Psoas muscle (tissue), 8 donors: ENCODE measurements around the gene SH3BP1. TPM values are rescaled to one million over a fixed set of nuclear protein-coding genes. Genes with fewer than 3 reads are reported as not detected.

Experiments used
- ATAC-seq, 4 donors: fragments of 200-7000 bp; cut with Tn5 transposase; one replicate each; pipeline ENCODE4 v1.9.1; 2020; ENCODE audit warnings: moderate library complexity in 3 of 4, mild to moderate bottlenecking in 2 of 4
- DNase-seq, 2 donors: peaks; one replicate each; pipeline ENCODE4 v3.0.0-alpha.2; 2020
- H3K27ac ChIP-seq: fragments of 200-600 bp; one replicate; pipeline ENCODE4 v1.8.0; 2022
- H3K27me3 ChIP-seq, 3 donors: fragments of 200-600 bp in 1 of 3; one replicate each; pipeline versions ENCODE4 v1.6.1 to v1.8.0; 2013 to 2022; ENCODE audit warnings: low read length in 2 of 3, mild to moderate bottlenecking in 2 of 3, moderate library complexity in 1 of 3; ENCODE audit not compliant: insufficient read depth in 3 of 3
- H3K36me3 ChIP-seq, 2 donors: fragments of 200-600 bp in 1 of 2; one replicate each; pipeline versions ENCODE4 v1.6.1 to v1.8.0; 2013 to 2022; ENCODE audit warnings: low read depth in 1 of 2, mild to moderate bottlenecking in 1 of 2, moderate library complexity in 1 of 2; ENCODE audit not compliant: insufficient read depth in 1 of 2
- H3K4me1 ChIP-seq: fragments of 200-600 bp; one replicate; pipeline ENCODE4 v1.8.0; 2022
- H3K4me3 ChIP-seq: fragments of 200-600 bp; one replicate; pipeline ENCODE4 v1.8.0; 2022; ENCODE audit warnings: mild to moderate bottlenecking
- H3K9me3 ChIP-seq: fragments of 200-600 bp; one replicate; pipeline ENCODE4 v1.8.0; 2022
- CTCF ChIP-seq: fragments of 200-600 bp; IDR thresholded peaks from one replicate; pipeline ENCODE4 v1.8.0; 2022; ENCODE audit warnings: antibody characterized with exemption
- WGBS, 3 donors: extraction: QIAGEN DNeasy Blood & Tissue Kit; methylation state at CpG; one replicate each; pipeline versions ENCODE4 v1.1.6 to v1.1.7; 2013; 5-methylcytosine and 5-hydroxymethylcytosine counted together
- intact Hi-C, 2 donors: fragments of 100-400 bp; cut with DNase I; formaldehyde crosslinking; loops; one replicate each; pipeline versions ENCODE4 v1.11.0 to v1.14.2; 2022
- polyA plus RNA-seq, 3 donors: library from polyadenylated mRNA; stranded (reverse); fragments of 200-250 nt; gene quantifications; one replicate each; pipeline ENCODE4 v1.2.3, GENCODE V29; 2013
- total RNA-seq, 4 donors: library from RNA; stranded (reverse); fragmentation: NEBNext Ultra II Directional in 2 of 4; extraction: Animal tissue kit (Norgen Biotek cat#: 25700) in 2 of 4; gene quantifications; one replicate each; pipeline versions ENCODE4 v1.2.1 to v1.2.4, GENCODE V29; 2021 to 2023
- donor health status: healthy with polysubstance abuse.
- donor health status: DM: no; HTN: no; CAD: no; lungs with moderate emphysema.
- donor health status: Bipolar disorder and iron deficiency.
- donor health status: healthy.
- donor health status: DM: yes; HTN: yes; CAD: no.
- donor health status: DM: no; HTN: no; CAD: no.
- donor health status: DM: no; HTN: no; CAD: no.
- donor health status: DM: yes; HTN: yes; CAD: no.

The SH3BP1 gene
- total and polyA plus RNA-seq, 7 donors, result 0.20 to 2.4 (median 1.4) TPM

DNA sequence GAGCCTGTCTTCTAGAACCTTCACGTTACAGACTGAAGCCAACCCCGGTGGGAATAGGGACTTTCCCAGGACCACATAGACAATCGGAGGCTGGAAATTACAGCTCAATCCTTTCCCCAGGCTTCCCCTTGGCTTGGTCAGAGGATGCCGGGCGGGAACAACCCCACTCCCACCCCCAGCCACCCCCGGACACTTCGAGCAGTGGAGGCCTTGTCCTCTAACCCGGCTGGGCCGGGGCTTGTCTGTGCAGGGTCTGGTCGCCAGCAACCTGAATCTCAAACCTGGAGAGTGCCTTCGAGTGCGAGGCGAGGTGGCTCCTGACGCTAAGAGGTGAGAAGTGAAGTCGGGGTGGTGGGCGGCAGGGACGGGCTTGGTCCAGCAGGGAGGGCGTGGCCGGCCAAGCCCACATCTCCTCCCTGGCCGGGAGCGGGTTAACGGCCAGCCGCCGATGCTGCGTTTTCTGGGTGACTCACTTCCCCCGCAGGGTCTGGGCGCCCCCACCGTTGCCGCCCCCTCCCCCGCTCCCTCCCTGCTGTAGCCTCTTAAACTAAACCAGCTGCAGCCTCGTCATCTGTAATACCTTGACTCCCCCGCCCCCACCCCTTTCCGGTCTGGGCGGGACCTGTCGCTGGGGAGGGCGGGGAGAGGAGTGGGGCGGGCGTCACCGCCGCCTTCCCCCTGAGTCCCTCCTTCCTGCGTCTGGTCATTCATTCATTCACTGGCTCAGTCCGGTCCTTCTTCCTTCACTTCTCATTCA is 37.4 kb downstream of the SH3BP1 start:
- TF ChIP-seq CTCF, result no peak
- Histone ChIP-seq H3K9me3 (no peaks in the 10 kb centered on the region), H3K36me3 (peaks cover 0 to 32% of the 10 kb centered on the region in 2 donors), H3K4me3 (peak overlapping the region; percentile 79), H3K27me3 (no peaks in the 10 kb centered on the region), H3K4me1 (peaks cover 31% of the 10 kb centered on the region), H3K27ac (peak overlapping the region; percentile 96)
- peak; percentile 63 to 68 (median 66) for ATAC-seq
- intact Hi-C loops, result no loop called here
- peak; percentile 92 to 93 for DNase-seq
- 0 to 2% (median 1%) methylated on average over 37 to 42 of the region's 42 CpGs for WGBS, 3 donors

GRCh38 chr22:37677493-37677974 is 38.1 kb downstream of the SH3BP1 start:
- H3K36me3 ChIP-seq, result peaks cover 0 to 32% of the 10 kb centered on the region in 2 donors
- peak overlapping the region; percentile 96 for H3K27ac ChIP-seq
- no peak for TF ChIP-seq CTCF
- H3K9me3 ChIP-seq, result no peaks in the 10 kb centered on the region
- no peaks in the 10 kb centered on the region for H3K27me3 ChIP-seq
- ATAC-seq, result no peak
- intact Hi-C loops, result no loop called here
- no peak for DNase-seq
- H3K4me3 ChIP-seq, result peak overlapping the region; percentile 79
- peaks cover 31% of the 10 kb centered on the region for H3K4me1 ChIP-seq
- WGBS, 3 donors, result 54 to 65% (median 55%) methylated on average over 15 of the region's 15 CpGs

- no peaks in the 10 kb centered on the region for H3K9me3 ChIP-seq
- peaks cover 31% of the 10 kb centered on the region for H3K4me1 ChIP-seq
- 55 to 61% (median 55%) methylated on average over 18 of the region's 18 CpGs for WGBS, 3 donors
- no peak for TF ChIP-seq CTCF
- peaks cover 0 to 32% of the 10 kb centered on the region in 2 donors for H3K36me3 ChIP-seq
- H3K27me3 ChIP-seq, result no peaks in the 10 kb centered on the region
- intact Hi-C loops, result no loop called here
- DNase-seq, result no peak
- peak overlapping the region; percentile 96 for H3K27ac ChIP-seq
- no peak for ATAC-seq
- no peak overlapping the region for H3K4me3 ChIP-seq
Observed at GRCh38 chr22:37678372-37678771, 38.9 kb downstream of the SH3BP1 start.

GRCh38 chr22:37679670-37680069 is 40.2 kb downstream of the SH3BP1 start:
- Histone ChIP-seq H3K4me1 (peaks cover 21% of the 10 kb centered on the region), H3K36me3 (peaks cover 0 to 32% of the 10 kb centered on the region in 2 donors), H3K4me3 (no peak overlapping the region), H3K9me3 (no peaks in the 10 kb centered on the region), H3K27me3 (no peaks in the 10 kb centered on the region), H3K27ac (no peak overlapping the region)
- TF ChIP-seq CTCF, result no peak
- 72 to 74% (median 74%) methylated on average over 8 of the region's 8 CpGs for WGBS, 3 donors
- ATAC-seq (no peak), DNase-seq (no peak)
- intact Hi-C loops, result loop anchor here (2.0 kb wide), 2 partner anchors 19 to 37 kb away; no protein-coding TSS in a partner anchor
